Skeletal muscle satellite cell (primary cell): Measurements from ENCODE around the gene NISCH. TPM values are rescaled to one million over a fixed set of nuclear protein-coding genes. Genes with fewer than 3 reads are reported as not detected.

Experiments used
- H3K27me3 ChIP-seq: 2 replicates; pipeline ENCODE4 v1.7.0; 2013; ENCODE audit warnings: low read length; ENCODE audit not compliant: control insufficient read depth, insufficient read depth
- H3K36me3 ChIP-seq: 2 replicates; pipeline ENCODE4 v1.7.0; 2013; ENCODE audit warnings: mild to moderate bottlenecking, control low read depth, low read length; ENCODE audit not compliant: insufficient read depth
- H3K4me1 ChIP-seq: 2 replicates; pipeline ENCODE4 v1.7.0; 2013; ENCODE audit warnings: low read length; ENCODE audit not compliant: control insufficient read depth, insufficient read depth
- H3K4me2 ChIP-seq: 2 replicates; pipeline ENCODE4 v1.7.0; 2013; ENCODE audit warnings: mild to moderate bottlenecking, low read length
- H3K4me3 ChIP-seq: 2 replicates; pipeline ENCODE4 v1.7.0; 2013; ENCODE audit warnings: low read length
- H3K9ac ChIP-seq: 2 replicates; pipeline ENCODE4 v1.7.0; 2013; ENCODE audit warnings: mild to moderate bottlenecking, low read depth, low read length, moderate library complexity
- H3K9me3 ChIP-seq: replicated peaks from 2 replicates; pipeline ENCODE4 v1.7.0; 2013; ENCODE audit warnings: mild to moderate bottlenecking, control low read depth, low read length
- total RNA-seq: library from RNA; depleted of rRNA; stranded (reverse); fragments of >200 nt; gene quantifications from 2 replicates; pipeline ENCODE4 v1.2.3, GENCODE V29; 2012; rRNA removed

NISCH gene
- total RNA-seq = 40.8 and 46.9 TPM in 2 replicates

GRCh38 chr3:52455283-52456168 lies at the start of gene NISCH:
NISCH (plus strand) TSS chr3:52455604; CDS start chr3:52455642, 38 bp downstream.
- Histone ChIP-seq H3K4me3 (peak within 1 kb of the TSS; percentile 84), H3K4me1 (peaks cover 30% of the 10 kb centered on the region), H3K4me2 (peak within 1 kb of the TSS; percentile 94), H3K36me3 (peaks cover 26% of the 10 kb centered on the region), H3K27me3 (no peaks in the 10 kb centered on the region), H3K9me3 (no peaks in the 10 kb centered on the region), H3K9ac (peak within 1 kb of the TSS; percentile 83)

GRCh38 chr3:52406231-52406661 lies 49.2 kb upstream of the NISCH start:
- no peak overlapping the region for H3K4me2 ChIP-seq
- H3K36me3 ChIP-seq = peaks cover 73% of the 10 kb centered on the region
- H3K4me3 ChIP-seq = no peak overlapping the region
- H3K9ac ChIP-seq = no peak overlapping the region
- no peaks in the 10 kb centered on the region for H3K27me3 ChIP-seq
- H3K9me3 ChIP-seq = no peaks in the 10 kb centered on the region
- peaks cover 17% of the 10 kb centered on the region for H3K4me1 ChIP-seq

- no peaks in the 10 kb centered on the region for H3K27me3 ChIP-seq
- peaks cover 66% of the 10 kb centered on the region for H3K36me3 ChIP-seq
- no peak overlapping the region for H3K9ac ChIP-seq
- H3K4me2 ChIP-seq = no peak overlapping the region
- H3K4me3 ChIP-seq = no peak overlapping the region
- peaks cover 24% of the 10 kb centered on the region for H3K4me1 ChIP-seq
- no peaks in the 10 kb centered on the region for H3K9me3 ChIP-seq
Observed at GRCh38 chr3:52406791-52407510, 48.5 kb upstream of the NISCH start.

GRCh38 chr3:52407779-52408178 lies 47.6 kb upstream of the NISCH start:
- peak overlapping the region; percentile 92 for H3K4me2 ChIP-seq
- H3K36me3 ChIP-seq = peaks cover 57% of the 10 kb centered on the region
- H3K9ac ChIP-seq = no peak overlapping the region
- H3K27me3 ChIP-seq = no peaks in the 10 kb centered on the region
- H3K4me3 ChIP-seq = no peak overlapping the region
- H3K4me1 ChIP-seq = peaks cover 25% of the 10 kb centered on the region
- no peaks in the 10 kb centered on the region for H3K9me3 ChIP-seq

GRCh38 chr3:52408466-52408865 lies 46.9 kb upstream of the NISCH start:
- Histone ChIP-seq H3K4me2 (peak overlapping the region; percentile 92), H3K9ac (peak overlapping the region; percentile 98), H3K4me3 (peak overlapping the region; percentile 96), H3K36me3 (peaks cover 50% of the 10 kb centered on the region), H3K9me3 (no peaks in the 10 kb centered on the region), H3K27me3 (no peaks in the 10 kb centered on the region), H3K4me1 (peaks cover 25% of the 10 kb centered on the region)

- H3K9ac ChIP-seq = no peak overlapping the region
Observed at GRCh38 chr3:52415800-52416199, 39.6 kb upstream of the NISCH start.

GRCh38 chr3:52420388-52420787 lies 35.0 kb upstream of the NISCH start:
- no peaks in the 10 kb centered on the region for H3K4me1 ChIP-seq
- H3K36me3 ChIP-seq = no peaks in the 10 kb centered on the region
- no peaks in the 10 kb centered on the region for H3K27me3 ChIP-seq
- no peaks in the 10 kb centered on the region for H3K9me3 ChIP-seq
- H3K4me3 ChIP-seq = no peak overlapping the region
- H3K4me2 ChIP-seq = no peak overlapping the region
- H3K9ac ChIP-seq = no peak overlapping the region

More at GRCh38 chr3:52415800-52416199, 39.6 kb upstream of the NISCH start:
- Histone ChIP-seq H3K36me3 (no peaks in the 10 kb centered on the region), H3K9me3 (no peaks in the 10 kb centered on the region), H3K4me3 (no peak overlapping the region), H3K4me2 (no peak overlapping the region), H3K4me1 (peaks cover 10% of the 10 kb centered on the region), H3K27me3 (no peaks in the 10 kb centered on the region)

GRCh38 chr3:52422669-52423068 lies 32.7 kb upstream of the NISCH start:
- Histone ChIP-seq H3K9ac (no peak overlapping the region), H3K36me3 (no peaks in the 10 kb centered on the region), H3K4me3 (no peak overlapping the region), H3K4me2 (no peak overlapping the region), H3K27me3 (no peaks in the 10 kb centered on the region), H3K9me3 (no peaks in the 10 kb centered on the region), H3K4me1 (no peaks in the 10 kb centered on the region)

- Histone ChIP-seq H3K27me3 (no peaks in the 10 kb centered on the region), H3K4me1 (no peaks in the 10 kb centered on the region), H3K4me2 (no peak overlapping the region), H3K9ac (no peak overlapping the region), H3K4me3 (no peak overlapping the region), H3K36me3 (no peaks in the 10 kb centered on the region), H3K9me3 (no peaks in the 10 kb centered on the region)
Observed at GRCh38 chr3:52423173-52423572, 32.2 kb upstream of the NISCH start.

GRCh38 chr3:52428151-52429005 lies 27.0 kb upstream of the NISCH start:
- Histone ChIP-seq H3K36me3 (no peaks in the 10 kb centered on the region), H3K27me3 (peaks cover 2% of the 10 kb centered on the region), H3K4me2 (no peak overlapping the region), H3K9me3 (no peaks in the 10 kb centered on the region), H3K4me3 (no peak overlapping the region), H3K9ac (no peak overlapping the region), H3K4me1 (no peaks in the 10 kb centered on the region)

- Histone ChIP-seq H3K9me3 (no peaks in the 10 kb centered on the region), H3K36me3 (no peaks in the 10 kb centered on the region), H3K4me3 (no peak overlapping the region), H3K4me2 (no peak overlapping the region), H3K9ac (no peak overlapping the region), H3K27me3 (peaks cover 9% of the 10 kb centered on the region), H3K4me1 (no peaks in the 10 kb centered on the region)
Observed at GRCh38 chr3:52429031-52429430, 26.4 kb upstream of the NISCH start.
